Muscle of back (tissue), 13 donors: ENCODE results near the gene TSHR. TPM values are rescaled to one million over a fixed set of nuclear protein-coding genes. Genes with fewer than 3 reads are reported as not detected.
"Not testable (repeated sequence)": the region's sequence is repeated elsewhere in the genome, so short reads cannot be mapped to it uniquely, and the experiment has no call there.

ENCODE experiments used
- DNase-seq, 3 donors: peaks; one replicate each; pipeline versions ENCODE4 v3.0.0 to v3.0.0-alpha.2; 2013
- long read RNA-seq, 9 donors: transcript quantifications; one replicate each; lab custom pipeline, GENCODE V29; 2026
- polyA plus RNA-seq, 10 donors: library from polyadenylated mRNA; unstranded; fragments of 120-200 nt; gene quantifications; one replicate each; pipeline ENCODE4 v1.2.1, GENCODE V29; 2013; ENCODE audit not compliant: insufficient read length in 10 of 10

Gene TSHR
- polyA plus RNA-seq: 1 to 10 TPM in 2 of 10 donors, under 1 TPM in 8; 0.12 to 2.5 (median 0.57) TPM
- long read RNA-seq, donor 1: 0 reads
- long read RNA-seq, donor 2: 0 reads
- long read RNA-seq, donor 3: 0 reads
- long read RNA-seq, donor 4: 0 reads
- long read RNA-seq, donor 5: 0 reads
- long read RNA-seq, donor 6: 0 reads
- long read RNA-seq, donor 7: 0 reads
- long read RNA-seq, donor 8: 0 reads
- long read RNA-seq, donor 9: 0 reads

DNA sequence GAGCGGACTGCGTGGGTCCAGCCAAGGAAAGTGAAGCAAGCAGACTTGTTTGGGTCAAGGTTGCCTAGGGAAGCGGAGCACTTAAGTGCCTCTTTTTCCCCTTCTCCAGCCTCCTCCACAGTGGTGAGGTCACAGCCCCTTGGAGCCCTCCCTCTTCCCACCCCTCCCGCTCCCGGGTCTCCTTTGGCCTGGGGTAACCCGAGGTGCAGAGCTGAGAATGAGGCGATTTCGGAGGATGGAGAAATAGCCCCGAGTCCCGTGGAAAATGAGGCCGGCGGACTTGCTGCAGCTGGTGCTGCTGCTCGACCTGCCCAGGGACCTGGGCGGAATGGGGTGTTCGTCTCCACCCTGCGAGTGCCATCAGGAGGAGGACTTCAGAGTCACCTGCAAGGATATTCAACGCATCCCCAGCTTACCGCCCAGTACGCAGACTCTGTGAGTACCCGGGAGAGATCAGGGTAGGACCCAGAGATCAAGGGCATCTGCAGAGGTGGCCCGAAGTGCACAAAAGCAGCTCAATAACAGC lies at the start of gene TSHR:
Gene TSHR, plus strand, starts transcription at position 206 of the 526 bp plus-strand sequence. Its CDS starts 60 bp downstream, at position 266.
- peak in 1 of 3 donors; percentile 34 for DNase-seq

DNA sequence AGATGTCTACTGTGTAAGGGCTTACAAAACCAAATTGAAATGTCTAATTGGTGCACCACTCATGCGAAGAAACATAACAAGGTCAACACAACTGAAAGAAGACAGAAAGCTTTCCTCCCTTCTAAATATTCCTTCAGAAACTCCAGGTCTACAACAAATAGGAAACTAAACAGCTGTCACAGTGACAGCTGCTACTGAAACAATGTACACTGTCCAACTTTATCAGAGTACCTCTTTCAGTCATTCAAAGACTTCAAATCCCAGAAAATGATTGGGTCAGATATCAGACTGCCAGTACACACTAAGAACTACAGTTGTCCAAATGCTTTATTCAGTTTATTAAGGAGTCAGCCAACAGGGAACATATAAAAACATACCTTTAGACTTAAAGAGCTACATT lies 49.1 kb upstream of the TSHR start:
- DNase-seq: no peak

DNA sequence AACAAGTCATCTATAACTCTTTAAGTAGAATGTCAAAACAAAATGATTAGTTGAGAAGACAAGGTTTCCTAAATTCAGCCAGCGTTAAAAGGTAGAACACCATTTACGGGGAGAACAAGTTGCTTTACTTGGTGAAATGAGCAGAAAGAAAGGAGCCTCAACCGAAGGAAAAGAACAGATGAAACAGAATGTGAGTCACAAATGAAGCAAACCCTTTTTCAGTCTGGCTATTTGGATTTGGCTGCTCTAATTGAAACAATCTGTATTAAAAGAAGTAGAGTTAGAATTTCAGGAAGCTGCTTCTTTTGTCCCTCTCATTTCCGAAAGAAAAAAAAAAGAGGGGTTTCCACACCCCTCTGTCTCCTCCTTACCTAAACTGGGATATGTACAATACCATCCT lies 48.5 kb upstream of the TSHR start:
- no peak for DNase-seq

DNA sequence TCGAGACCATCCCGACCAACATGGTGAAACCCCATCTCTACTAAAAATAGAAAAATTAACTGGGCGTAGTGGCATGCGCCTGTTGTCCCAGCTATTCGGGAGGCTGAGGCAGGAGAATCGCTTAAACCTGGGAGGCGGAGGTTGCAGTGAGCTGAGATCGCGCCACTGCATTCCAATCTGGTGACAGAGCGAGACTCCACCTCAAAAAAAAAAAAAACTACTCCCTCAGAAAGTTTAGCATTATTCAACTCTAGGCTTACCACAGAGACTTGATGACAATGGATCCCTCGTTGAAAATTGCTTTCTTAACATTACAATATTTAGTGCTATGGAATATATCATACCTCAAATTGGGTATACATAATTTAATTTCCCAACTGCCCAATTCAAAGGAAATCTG lies 43.4 kb upstream of the TSHR start:
- DNase-seq: not testable (repeated sequence)

DNA sequence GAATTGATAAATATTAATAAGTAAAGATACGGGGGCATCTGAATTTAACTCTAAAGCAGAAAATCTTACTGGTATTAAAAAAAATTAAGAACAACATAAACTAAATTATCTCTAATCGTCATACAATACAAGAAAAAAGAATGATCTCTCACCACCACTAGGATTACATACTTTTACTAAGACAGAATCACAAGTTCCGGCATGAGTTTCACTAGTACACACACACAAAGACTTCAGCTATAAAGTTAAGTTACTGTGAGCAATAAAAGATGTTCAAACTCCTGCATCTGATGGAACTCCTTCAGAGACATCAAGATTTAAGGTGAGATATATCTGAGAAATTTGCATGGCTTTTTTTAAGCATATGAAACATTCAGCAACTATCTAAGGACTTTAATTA lies 35.8 kb upstream of the TSHR start:
- DNase-seq: no peak

DNA sequence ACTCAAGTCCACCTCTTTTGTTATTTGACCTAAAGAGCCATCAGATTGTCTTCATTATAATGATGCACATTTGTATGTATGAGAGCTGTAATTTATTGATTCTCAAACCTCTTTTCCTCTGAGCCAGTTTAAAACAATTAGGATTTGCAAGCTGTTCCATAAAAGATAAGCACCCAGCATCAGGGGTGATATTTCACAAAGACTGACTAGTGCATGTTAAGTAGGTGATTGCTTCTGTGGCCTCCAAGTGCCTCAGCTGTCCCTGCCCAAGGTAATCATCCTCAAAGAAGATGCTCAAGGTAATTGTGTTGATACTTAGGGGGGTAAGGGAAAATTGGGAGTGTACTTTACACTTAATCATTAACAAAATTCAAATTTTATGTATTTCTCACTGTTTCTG lies 32.1 kb upstream of the TSHR start:
- no peak for DNase-seq

DNA sequence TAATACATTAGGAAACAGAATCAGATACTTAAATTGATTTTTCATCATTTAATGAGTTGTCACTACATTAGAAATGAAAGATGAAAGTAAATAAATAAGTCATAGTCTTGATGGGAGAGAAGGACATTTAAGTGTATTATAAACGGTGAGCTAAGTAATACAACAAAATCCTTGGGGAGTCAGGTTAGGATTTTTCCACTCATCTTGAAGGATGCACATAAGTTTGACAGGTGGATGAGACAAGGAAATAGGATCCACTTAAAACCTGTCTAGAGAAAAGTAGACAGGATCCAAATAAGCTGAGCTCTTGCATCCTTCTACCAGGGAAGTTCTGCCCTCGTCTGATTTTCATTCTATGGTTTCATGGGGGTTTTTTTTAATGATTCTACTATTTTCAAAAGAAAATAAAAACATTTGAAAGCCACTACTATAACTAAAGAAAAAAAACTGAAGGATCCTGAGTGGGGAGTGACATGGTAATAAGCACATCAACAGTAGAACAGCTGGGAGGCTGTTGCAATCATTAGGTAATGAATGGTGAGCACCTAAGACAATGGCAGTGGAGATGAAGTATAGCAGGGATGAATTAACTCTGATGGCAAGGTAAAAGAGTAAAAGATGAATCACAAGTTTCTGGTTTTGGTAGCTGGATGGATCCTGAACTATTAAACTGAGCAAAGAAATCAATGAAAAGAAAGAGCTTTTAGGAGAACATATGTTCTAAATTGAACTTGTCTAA lies 30.9 kb upstream of the TSHR start:
- DNase-seq: no peak

DNA sequence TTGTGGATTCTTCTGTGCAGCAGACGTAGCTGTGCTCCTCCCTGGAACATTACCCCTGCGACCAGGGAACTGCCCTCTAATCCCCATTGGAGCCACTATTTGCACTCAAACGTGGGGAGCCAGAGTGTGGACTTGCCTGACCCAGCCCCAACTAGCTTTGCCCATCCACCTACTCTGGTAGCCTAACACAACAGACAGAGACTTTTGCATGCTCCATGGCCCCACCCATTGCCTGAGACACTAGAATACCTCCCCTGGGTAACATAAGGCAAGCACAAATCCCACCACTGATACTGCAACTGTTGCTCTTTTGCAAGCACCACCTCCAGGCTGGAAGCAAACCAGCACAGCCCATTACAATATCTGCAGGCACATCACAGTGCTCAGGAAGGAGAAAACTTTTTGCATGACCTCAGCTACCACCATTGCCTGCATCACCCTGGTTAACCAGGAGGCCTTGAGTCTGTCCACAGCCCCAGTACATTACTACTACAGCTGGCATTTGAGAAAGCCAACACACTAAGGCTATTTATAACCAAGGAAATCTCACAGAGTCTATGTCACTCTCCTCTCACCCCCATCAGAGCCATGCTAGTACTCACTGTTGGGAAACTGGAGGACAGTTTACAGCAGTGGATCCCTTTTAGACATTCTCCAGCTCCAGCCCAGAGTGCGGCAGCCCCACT lies 28.9 kb upstream of the TSHR start:
- DNase-seq: peak in 1 of 3 donors; percentile 45

DNA sequence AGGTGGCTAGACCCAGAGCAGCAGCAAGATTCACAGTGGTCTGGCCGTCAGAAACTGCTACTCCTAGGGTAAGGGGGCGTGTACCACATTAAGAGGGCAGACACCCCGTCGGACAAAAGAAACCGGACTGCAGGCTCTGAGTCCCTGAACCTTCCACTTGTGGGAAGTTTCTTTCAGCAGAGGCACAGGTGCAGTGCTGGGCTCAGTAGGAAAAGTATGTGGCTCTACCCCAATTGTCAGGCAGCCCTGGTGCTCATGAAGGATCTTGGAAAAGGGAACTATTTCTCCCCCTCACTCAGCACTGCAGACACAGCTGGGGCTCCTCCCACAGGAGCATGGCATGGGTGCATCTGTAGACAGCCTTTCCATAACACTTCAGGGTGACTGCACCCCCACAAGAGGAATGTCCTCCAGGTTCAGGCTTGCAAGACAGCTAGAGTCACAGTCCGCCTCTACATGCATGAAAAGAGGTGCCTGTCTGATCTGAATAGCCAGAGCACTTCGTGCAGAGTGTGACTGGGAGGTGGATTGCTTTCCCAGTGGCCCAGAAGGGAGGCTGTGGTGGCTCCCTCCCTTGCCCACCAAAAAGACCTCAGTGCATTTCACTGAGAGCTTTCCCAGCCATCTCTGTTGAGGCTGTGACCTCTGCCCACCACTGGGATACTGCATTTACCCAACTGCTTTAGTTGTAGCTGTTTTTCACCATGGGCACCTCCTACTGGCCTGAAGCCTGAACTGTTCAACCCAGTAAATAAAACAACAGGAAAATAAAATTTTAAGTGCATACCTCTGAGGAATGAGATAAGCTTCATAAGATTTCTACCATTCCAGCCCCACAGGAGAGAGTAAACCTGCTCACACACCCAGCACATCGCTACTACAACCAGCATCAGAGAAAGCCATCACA lies 28.1 kb upstream of the TSHR start:
- no peak for DNase-seq

DNA sequence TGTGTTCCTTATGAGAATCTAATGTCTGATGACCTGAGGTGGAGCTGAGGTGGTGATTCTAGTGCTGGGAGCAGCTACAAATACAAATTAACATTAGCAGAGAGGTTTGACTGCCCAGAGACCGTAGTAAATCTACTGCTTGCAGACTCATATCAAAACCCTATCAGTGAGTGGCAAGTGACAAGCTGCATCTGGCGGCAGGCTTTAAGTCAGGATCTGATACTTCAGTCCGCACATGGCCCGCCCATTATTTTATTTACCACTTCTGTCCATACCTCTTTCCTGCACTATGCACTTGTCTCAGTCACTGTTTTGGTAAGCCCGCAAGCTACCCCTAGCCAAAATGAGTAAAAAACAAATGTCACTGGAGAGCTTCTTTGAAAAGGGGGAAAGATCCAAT lies 25.3 kb upstream of the TSHR start:
- no peak for DNase-seq

DNA sequence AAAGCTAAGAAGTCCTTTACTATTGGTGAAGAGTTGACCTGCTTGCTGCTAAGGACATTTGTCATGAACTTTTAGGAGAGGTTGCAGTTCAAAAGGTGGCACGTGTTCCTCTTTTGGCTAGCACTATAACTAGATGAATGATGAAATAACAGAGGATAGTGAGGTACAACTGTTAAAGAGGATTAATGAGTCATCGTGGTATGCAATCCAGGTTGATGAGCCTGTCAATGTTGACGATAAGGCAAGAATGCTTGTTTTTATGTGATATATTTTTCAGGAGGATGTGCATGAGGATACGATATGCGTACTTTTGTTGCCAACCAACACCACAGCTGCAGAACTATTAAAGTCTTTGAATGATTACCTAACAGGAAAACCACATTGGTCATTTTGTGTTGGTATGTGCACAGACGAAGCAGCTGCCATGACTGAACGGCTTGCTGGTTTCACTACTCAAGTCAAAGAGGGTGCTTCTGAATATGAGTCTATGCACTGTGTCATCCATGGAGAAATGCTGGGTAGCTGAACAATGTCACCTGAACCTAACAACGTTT lies 24.5 kb upstream of the TSHR start:
- DNase-seq: peak in 2 of 3 donors; percentile 5 to 67

DNA sequence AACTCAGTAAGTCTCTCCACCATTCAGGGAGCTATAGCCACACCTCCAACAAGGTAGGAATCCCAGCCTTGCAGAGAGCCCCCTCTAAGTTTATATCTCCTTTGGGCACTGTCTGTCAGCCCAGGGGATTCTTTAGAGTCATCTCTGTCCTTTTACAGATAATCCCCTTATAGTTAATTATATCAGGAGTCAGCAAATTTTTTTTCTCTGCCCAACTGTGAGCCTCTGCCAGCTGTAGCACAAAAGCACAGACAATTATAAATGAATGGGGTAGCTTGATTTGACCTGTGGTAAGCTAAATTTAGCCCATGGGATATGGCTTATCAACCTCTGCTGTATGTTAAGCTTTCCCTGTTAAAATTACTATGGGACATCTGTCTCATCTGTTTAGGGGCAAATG lies 22.1 kb upstream of the TSHR start:
- no peak for DNase-seq

DNA sequence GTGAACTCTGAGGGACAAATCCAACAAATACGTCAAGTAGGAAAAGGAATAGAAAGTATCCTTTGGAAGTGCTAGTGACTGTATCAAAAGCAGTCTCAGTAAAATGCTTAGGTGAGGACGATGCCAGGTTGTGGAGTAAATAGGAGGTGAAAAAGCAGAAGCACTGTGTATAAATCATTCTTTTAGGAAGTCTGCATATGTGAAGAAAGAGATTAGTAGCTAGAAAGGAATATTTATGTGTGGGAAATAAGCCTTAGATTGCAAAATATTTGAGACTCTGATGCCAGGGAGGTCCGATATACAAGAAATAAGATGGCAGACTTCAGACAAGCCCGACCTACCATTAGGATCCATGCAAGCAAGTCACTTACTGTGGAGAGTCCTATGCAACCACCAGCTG lies 21.7 kb upstream of the TSHR start:
- DNase-seq: no peak

DNA sequence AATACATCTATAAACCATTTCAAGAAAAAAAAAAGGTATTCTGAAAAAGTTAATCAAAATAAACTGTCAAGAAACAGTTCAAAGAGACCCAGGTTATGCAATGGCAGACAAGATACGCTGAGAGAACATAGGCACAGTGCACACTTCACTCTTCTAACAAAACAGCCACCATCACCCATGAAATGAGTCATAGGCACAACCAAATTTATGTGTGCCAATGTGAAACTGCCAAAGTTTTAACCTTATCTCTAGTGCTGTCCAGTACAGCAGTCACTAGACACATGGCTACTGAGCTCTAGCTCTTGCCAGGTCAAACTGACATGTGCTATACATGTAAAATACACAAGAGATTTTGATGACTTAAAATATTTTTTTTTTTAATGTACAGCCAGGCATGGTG lies 15.3 kb upstream of the TSHR start:
- no peak for DNase-seq

DNA sequence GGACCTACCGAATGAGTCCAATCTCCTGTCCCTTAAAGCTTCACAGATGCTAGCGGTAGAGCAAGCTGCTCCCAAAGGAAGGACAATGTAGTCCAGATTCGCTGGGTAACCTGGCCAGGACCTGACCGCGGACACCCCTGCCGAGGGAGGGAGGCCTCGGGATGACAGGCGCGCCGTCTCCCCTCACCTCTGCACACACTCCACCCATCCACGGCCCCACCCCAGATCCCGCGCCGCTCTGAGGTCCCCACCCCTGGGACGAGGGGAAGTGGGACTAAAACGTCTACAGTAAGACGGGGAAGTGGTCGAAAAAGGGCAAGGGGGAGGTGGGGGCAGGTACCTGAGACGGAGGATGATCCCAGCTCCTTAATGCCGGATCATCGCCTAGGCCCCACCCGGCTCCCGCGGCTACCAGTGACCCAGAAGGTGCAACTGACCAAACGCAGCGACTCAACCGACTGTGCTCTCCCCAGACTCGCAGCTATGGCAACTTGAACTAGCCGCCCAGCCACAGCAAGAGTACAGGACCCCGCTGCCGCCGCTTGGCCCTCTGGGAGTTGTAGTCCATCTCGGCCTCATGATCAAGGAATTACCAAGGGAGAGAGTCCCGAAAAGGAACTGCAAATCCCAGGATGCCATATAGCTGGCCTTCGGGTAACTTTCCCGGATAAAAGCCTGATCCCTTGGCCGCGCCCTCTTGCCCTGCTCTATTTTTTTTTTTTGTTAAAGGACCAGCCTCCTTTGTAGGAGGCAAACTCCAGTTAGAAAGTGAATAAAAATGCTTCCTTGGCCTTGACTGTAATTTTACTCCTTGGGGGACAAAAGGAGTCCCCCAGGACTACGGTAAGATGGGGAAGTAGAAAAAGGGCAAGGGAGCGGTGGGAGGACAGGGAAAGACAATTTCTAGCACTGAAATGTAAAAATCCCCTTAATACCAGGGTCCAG lies 13.9 kb upstream of the TSHR start, which contains the start of gene CEP128:
Gene CEP128, minus strand, starts transcription at position 498 of the 945 bp plus-strand sequence.
- DNase-seq: peak; percentile 96 to 98 (median 98)

DNA sequence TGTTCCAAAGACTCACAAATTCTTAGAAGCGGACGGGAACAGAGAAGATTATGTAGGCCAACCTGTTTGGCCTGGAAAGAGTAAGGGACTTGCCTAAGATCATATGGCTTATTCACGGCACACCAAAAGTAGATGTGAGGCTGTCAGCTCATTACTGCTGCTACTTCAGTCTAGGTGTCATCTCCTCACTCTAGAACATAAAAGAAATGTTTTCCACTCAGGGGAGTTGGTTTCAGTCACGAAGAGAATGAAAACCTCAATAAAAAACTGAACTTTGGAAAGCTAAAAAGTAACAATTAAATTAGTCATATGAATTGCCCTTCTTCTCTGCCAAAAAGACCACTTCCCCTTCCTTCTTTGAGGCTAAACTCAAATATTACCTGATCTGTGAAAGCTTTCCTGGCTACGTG lies 13.2 kb upstream of the TSHR start:
- no peak for DNase-seq

DNA sequence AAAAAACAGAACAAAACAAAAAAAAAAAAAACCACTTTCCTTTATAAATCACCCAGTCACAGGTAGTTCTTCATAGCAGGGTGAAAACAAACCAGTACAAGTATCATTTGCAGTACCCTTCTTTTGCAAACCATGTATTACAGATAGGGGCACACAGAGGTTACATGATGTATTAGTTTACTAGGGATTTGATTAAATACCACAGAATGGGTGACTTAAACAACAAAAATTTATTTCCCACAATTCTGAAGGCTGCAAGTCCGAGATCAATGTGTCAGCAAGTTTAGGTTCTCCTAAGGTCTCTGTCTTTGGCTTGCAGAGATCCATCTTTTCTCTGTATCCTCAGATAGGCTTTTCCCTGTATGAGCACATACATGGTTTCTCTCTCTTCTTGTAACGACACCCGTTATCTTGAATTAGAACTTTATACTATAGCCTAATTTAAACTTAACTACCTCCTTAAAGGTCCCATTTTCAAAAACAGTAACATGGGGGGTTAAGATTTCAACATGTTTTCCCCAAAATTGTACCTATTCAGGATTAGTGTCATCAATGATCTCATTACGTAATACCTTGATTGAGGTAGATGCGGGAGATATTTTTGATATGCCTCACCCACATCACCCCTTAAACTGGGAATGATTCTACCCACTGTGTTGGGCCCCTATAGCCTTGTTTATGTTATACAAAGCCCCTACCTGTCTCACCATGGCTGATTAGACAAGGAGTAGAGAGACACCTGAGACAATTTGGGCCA lies 10.4 kb upstream of the TSHR start:
- no peak for DNase-seq

DNA sequence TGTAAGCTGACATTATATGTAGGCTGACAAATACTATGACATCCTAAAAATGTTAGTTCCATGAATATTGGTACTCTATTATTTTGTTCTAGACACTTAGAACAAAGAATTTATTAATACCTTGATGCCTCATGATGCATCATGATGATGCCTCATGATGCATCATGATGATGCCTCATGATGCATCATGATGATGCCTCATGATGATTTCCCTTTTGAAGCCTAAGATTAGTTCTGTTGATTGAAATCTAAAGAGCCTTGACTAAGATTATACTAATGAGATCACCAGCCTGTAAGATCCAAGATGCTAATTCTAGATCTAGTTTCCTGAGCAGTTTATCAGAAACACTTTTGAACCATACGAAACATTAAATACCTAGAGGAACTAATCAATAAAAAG lies 9.2 kb upstream of the TSHR start:
- no peak for DNase-seq

DNA sequence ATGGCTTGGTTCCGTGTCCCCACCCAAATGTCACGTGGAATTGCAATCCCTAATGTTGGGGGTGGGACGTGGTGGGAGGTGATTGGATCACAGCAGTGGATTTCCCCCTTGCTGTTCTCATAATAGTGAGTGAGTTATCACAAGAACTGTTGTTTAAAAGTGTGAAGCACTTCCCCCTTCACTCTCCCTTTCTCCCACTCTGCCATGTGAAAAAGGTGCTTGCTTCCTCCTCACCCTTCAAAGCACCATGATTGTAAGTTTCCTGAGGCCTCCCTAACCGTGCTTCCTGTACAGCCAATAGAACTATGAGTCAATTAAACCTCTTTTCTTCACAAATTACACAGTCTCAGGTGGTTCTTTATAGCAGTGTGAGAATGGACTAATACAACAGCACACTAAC lies 8.6 kb upstream of the TSHR start:
- DNase-seq: no peak
